ENCODE measurements around the gene LTBP2. TPM values are rescaled to one million over a fixed set of nuclear protein-coding genes. Genes with fewer than 3 reads are reported as not detected.

The LTBP2 gene
- polyA plus RNA-seq, 2 of the 4 experiments (the other 2 are of a cell fraction) = 4.9 to 14.4 TPM

GRCh38 chr14:74459289-74459946 is 152.6 kb downstream of the LTBP2 start:
- Histone ChIP-seq H3K4me1 (no peaks in the 10 kb centered on the region), H3K4me3 (no peak overlapping the region), H3K9me3 (no peaks in the 10 kb centered on the region), H3K4me2 (no peak overlapping the region), H3K27ac (no peak overlapping the region)
- 47% methylated on average over 10 of the region's 10 CpGs for WGBS (ENCODE audit: missing lambda C conversion rate)
- peak; percentile 96 to 98 for ATAC-seq
- no peak for FAIRE-seq
- ChIA-PET POLR2A (no interaction called here), CTCF (interaction anchor here (0.9 to 6.8 kb wide), 15 partner anchors 8 to 396 kb away, joined by 3 to 31 read pairs (median 5); no protein-coding TSS in a partner anchor)
- TF ChIP-seq CTCF (IDR thresholded peaks at IDR 0.05) (peak; percentile 33; the same call in 2 of the 3 replicates), RAD21 (conservative IDR thresholded peaks at IDR 0.05 in 1 of 2, IDR thresholded peaks at IDR 0.05 in 1 of 2) (peak; percentile 23 to 26; a peak in 1 of 5 replicates), POLR2A (IDR thresholded peaks at IDR 0.05; ENCODE audit: low read length) (no peak), FOSL2 (IDR thresholded peaks at IDR 0.05) (no peak), FOSL2 (CRISPR knock-in tag; IDR thresholded peaks at IDR 0.05) (peak; percentile 77)
- DNase-seq (ENCODE audit: low read depth in 1 of 2, low spot score in 1 of 2) = peak; percentile 48 to 51

- Histone ChIP-seq H3K4me1 (no peaks in the 10 kb centered on the region), H3K9me3 (no peaks in the 10 kb centered on the region), H3K27ac (no peak overlapping the region), H3K4me3 (no peak overlapping the region), H3K4me2 (no peak overlapping the region)
- no peak for ATAC-seq
- ChIA-PET POLR2A (interaction anchor here (0.8 kb wide), 1 partner anchor 36 kb away, joined by 3 read pairs; the partner anchor contains the start of genes ISCA2 and NPC2), CTCF (interaction anchor here (0.6 to 6.8 kb wide), 6 partner anchors 8 to 1252 kb away, joined by 3 to 31 read pairs (median 3); no protein-coding TSS in a partner anchor)
- WGBS (ENCODE audit: missing lambda C conversion rate) = 57% methylated on average over 4 of the region's 4 CpGs
- no peak for DNase-seq (ENCODE audit: low read depth in 1 of 2, low spot score in 1 of 2)
- no peak for TF ChIP-seq GATA3 (IDR thresholded peaks at IDR 0.05; ENCODE audit: borderline replicate concordance)
- TF ChIP-seq PBX3 (IDR thresholded peaks at IDR 0.05) = no peak
- TF ChIP-seq KDM1A (IDR thresholded peaks at IDR 0.05; ENCODE audit: low read depth) = no peak
- no peak for TF ChIP-seq HMGXB4 (CRISPR knock-in tag; IDR thresholded peaks at IDR 0.05; ENCODE audit: borderline replicate concordance)
- TF ChIP-seq EP300 (IDR thresholded peaks at IDR 0.05) = no peak
- TF ChIP-seq POLR2AphosphoS2 (conservative IDR thresholded peaks at IDR 0.05; ENCODE audit: low read length) = no peak
- TF ChIP-seq FOSB (CRISPR knock-in tag; IDR thresholded peaks at IDR 0.05) = no peak
- no peak for TF ChIP-seq RFX5 (IDR thresholded peaks at IDR 0.05)
- TF ChIP-seq PHF8 (IDR thresholded peaks at IDR 0.05; ENCODE audit: borderline replicate concordance, low read depth) = no peak
- no peak for TF ChIP-seq EHF (CRISPR knock-in tag; IDR thresholded peaks at IDR 0.05)
- TF ChIP-seq CTCF (IDR thresholded peaks at IDR 0.05) = no peak
- TF ChIP-seq MAFK (IDR thresholded peaks at IDR 0.05; ENCODE audit: partially characterized antibody) = no peak
- TF ChIP-seq BCL3 (IDR thresholded peaks at IDR 0.05) = no peak
- no peak for TF ChIP-seq CBX8 (IDR thresholded peaks at IDR 0.05)
- no peak for TF ChIP-seq CHD4 (IDR thresholded peaks at IDR 0.05; ENCODE audit: borderline replicate concordance)
- TF ChIP-seq RAD21 (conservative IDR thresholded peaks at IDR 0.05 in 1 of 2, IDR thresholded peaks at IDR 0.05 in 1 of 2) = no peak
- no peak for TF ChIP-seq ATOH8 (CRISPR knock-in tag; IDR thresholded peaks at IDR 0.05; ENCODE audit: low read depth)
- TF ChIP-seq ZC3H11A (IDR thresholded peaks at IDR 0.05) = no peak
- FAIRE-seq = no peak
Measured at GRCh38 chr14:74457565-74457895, 154.5 kb downstream of the LTBP2 start.
